Measurements from ENCODE around the gene CEACAM18.

GRCh38 chr19:51462276-51462675 lies 16.1 kb upstream of the CEACAM18 start:
- TF ChIP-seq CTCF (IDR thresholded peaks at IDR 0.05; ENCODE audit: low read depth, low read length, poor library complexity, severe bottlenecking), result no peak
- no peak for TF ChIP-seq EZH2phosphoT487 (IDR thresholded peaks at IDR 0.05; ENCODE audit: borderline replicate concordance, low read length)

Measured in DOHH2 (cell line).